RCC 7860 (cell line): ENCODE measurements around the gene MZT2A.
A peak's percentile ranks its signal among the peaks of the same experiment; 100 is the strongest.
"Not testable (repeated sequence)": the region's sequence is repeated elsewhere in the genome, so short reads cannot be mapped to it uniquely, and the experiment has no call there.

Experiments
- DNase-seq: peaks from one replicate; pipeline ENCODE4 v3.0.0-alpha.2; 2015; ENCODE audit warnings: low spot score
- FAIRE-seq: peaks from 2 replicates; lab custom pipeline; 2012; peaks lifted over from hg19 to GRCh38; lab: Jason Lieb, UNC

The MZT2A gene, protein sequence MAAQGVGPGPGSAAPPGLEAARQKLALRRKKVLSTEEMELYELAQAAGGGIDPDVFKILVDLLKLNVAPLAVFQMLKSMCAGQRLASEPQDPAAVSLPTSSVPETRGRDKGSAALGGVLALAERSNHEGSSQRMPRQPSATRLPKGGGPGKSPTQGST

GRCh38 chr2:131492015-131492417 is at the start of gene MZT2A:
MZT2A (minus strand) TSS chr2:131492397; CDS start chr2:131492376, 21 bp downstream.
- FAIRE-seq, DNase-seq: not testable (repeated sequence)

GRCh38 chr2:131538856-131539255 is 46.7 kb upstream of the MZT2A start:
- not testable (repeated sequence) for FAIRE-seq, DNase-seq

DNA sequence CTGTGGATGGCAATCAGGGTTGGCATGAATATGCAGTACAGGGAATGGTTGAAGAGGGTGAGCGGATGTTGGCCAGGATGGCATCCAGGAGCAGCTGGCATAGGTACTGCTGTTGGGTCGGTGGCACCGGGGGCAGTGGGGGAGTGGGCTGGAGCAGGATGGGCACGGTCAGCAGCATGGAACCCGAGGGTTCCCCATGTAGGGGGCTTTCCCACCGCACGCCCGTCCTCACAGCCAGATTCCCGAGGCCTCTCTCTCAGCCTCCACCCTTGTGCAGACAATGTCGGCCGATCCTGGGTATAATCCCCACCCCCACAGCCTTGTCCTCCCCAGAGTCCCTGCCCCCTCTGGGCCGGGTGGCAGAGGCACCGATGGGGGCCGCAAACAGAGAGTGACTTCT is 44.6 kb upstream of the MZT2A start:
- FAIRE-seq = not testable (repeated sequence)

DNA sequence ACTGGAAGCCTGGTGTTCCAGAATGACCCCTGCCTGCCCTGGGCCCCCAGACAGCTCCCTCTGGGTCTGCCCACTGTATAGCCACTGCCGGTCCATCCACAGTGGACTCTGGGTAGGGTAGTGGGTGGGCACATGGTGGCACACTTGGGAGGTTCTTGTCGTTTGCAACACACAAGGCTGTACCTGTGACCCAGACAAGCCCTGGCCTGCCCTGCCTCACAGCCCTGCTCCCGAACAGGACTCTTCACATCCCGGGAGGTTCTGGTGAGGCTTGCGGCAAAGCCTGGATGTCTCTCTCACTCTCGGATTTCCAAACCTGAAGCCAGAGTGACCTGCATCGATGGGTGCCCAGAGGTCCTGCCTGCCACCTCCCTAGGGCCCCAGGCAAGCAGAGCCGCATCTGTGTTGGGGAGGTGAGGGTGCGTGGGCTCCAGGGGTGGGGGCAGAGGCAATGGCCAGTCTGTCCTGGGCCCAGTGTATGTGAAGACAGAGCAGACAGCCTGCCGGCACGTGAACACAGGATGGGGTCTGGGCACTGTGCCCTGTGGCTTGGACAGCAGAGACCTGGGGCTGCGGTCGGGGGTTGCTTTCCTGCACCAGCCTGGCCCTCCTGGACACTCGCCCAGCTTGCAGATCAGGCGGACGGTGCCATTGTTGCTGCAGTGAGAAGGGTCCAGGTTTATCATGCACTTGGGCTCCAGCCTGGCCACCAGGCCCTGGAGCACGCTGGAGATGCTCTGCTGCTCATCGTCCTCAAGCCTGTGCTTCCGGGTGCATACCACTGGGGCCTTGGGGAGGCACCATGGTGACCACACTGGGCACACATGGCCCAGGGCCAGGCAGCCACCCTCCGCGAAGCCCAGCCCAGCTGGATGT is 44.0 kb upstream of the MZT2A start:
- not testable (repeated sequence) for DNase-seq, FAIRE-seq

More for the DNA sequence above, 44.6 kb upstream of the MZT2A start:
- DNase-seq = not testable (repeated sequence)

DNA sequence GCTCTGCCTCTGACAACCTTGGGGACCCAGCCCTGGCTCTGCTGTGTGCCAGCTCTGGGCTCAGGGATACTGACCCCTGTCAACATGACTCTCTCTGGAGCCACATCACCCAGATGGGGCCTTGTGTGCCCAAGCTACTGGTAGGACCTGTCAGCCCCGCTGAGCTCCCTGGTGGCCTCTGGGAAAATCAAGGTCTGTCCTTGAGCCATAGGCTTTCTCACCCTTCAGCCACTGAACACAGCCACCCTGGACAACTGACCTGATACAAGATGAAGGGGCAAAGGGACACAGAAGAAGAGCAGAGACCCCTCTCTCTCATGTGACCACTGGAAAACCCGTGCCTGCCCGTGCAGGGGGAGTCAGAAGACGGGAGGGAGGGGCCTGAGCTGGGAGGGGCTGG is 43.3 kb upstream of the MZT2A start:
- no peak for FAIRE-seq
- no peak for DNase-seq

- FAIRE-seq = not testable (repeated sequence)
Observed at GRCh38 chr2:131534965-131535364, 42.8 kb upstream of the MZT2A start.

GRCh38 chr2:131534317-131534672 is 42.1 kb upstream of the MZT2A start:
- not testable (repeated sequence) for DNase-seq, FAIRE-seq

More at GRCh38 chr2:131534965-131535364, 42.8 kb upstream of the MZT2A start:
- not testable (repeated sequence) for DNase-seq

- FAIRE-seq, DNase-seq: not testable (repeated sequence)
Observed at GRCh38 chr2:131533609-131534316, 41.6 kb upstream of the MZT2A start.

GRCh38 chr2:131532723-131533608 is 40.8 kb upstream of the MZT2A start:
- not testable (repeated sequence) for DNase-seq

DNA sequence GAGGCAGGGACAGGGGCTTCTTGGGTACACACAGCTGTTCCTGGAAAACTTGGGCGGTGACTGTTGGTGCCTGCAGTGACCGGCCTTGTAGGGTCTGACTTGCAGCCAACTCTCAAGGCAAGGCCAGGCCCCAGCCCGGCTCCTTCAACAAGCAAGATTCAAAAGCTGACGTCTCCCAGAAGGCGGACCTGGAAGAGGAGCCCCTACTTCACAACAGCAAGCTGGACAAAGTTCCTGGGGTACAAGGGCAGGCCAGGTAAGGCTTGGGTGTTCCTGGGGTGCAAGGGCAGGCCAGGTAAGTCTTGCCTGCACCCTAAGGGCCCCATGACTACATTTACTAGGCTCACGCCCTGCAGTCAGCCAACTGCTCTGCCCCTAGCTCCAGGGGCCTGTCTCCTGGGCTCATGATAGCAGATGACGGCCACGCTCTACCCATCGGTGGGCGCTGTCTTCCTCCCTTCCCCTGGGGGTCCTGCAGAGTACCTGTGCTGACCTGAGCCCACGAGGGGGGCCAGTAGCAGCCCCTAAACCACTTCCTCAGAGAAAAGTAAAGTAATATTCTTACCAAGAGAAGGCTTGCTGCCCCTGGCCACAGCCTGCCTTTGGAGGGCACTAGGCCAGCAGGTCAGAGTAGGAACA is 39.5 kb upstream of the MZT2A start:
- not testable (repeated sequence) for FAIRE-seq, DNase-seq

More at GRCh38 chr2:131532723-131533608, 40.8 kb upstream of the MZT2A start:
- not testable (repeated sequence) for FAIRE-seq

- DNase-seq, FAIRE-seq: not testable (repeated sequence)
Observed at GRCh38 chr2:131530626-131531344, 38.6 kb upstream of the MZT2A start.

DNA sequence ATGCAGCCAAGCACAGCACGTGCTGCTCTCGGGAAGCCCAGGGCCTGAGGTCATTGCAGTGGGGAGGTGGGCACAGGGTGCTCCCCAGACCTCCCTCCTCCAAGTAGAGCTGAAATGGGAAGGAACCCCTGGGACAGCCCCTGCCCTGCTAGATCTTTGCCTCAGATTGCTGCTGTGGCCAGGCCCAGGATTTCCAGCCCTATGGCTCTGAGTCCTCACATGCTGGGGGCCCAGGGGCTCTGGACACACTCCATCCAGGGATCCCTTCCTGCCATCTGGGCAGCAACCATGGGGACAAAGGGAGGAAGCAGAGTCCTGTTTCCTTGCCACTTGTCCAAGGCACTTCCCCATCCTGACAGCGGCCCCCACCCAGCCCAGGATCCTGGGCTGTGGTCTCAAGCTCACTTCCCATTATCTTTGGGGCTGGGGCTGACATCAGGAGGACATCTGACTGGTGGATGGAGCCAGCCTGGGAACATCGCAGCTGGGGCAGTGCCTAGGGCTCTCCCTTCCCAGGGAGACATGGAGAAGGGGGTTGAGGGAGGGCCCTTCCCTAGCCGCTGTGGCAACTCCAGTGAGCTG is 37.8 kb upstream of the MZT2A start:
- not testable (repeated sequence) for DNase-seq, FAIRE-seq

- DNase-seq, FAIRE-seq: not testable (repeated sequence)
Observed at GRCh38 chr2:131528981-131529863, 37.0 kb upstream of the MZT2A start.

GRCh38 chr2:131527131-131528001 is 35.2 kb upstream of the MZT2A start, which contains the start of gene CCDC74A:
CCDC74A (plus strand) TSS chr2:131527888; CDS start chr2:131527971, 83 bp downstream.
- peak; percentile 55 for DNase-seq
- FAIRE-seq = peak; percentile 67

DNA sequence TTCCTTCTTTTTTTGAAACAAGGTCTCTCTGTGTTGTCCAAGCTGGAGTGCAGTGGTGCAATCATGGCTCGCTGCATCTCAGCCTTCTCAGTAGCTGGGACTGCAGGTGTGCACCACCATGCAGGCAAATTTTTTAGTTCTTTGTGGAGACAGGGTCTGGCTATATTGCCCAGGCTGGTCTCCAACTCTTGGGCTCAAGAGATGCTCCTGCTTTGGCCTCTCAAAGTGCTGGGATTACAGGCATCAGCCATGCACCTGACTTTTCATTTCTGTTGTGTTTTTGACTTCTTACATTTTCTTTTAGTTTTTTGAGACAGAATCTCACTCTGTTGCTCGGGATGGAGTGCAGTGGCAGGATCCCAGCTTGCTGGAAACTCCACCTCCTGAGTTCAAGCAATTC is 33.1 kb upstream of the MZT2A start:
- DNase-seq, FAIRE-seq: not testable (repeated sequence)

GRCh38 chr2:131521961-131522781 is 30.0 kb upstream of the MZT2A start:
- DNase-seq = no peak
- no peak for FAIRE-seq
